HG03442 (cell line): ENCODE measurements around the gene MGME1.

Experiments used
- ATAC-seq: cut with Tn5 transposase; IDR thresholded peaks from one replicate; pipeline ENCODE4 v1.9.1; 2021; ENCODE audit warnings: mild to moderate bottlenecking, moderate library complexity; ENCODE audit not compliant: unreplicated experiment

Gene MGME1

DNA sequence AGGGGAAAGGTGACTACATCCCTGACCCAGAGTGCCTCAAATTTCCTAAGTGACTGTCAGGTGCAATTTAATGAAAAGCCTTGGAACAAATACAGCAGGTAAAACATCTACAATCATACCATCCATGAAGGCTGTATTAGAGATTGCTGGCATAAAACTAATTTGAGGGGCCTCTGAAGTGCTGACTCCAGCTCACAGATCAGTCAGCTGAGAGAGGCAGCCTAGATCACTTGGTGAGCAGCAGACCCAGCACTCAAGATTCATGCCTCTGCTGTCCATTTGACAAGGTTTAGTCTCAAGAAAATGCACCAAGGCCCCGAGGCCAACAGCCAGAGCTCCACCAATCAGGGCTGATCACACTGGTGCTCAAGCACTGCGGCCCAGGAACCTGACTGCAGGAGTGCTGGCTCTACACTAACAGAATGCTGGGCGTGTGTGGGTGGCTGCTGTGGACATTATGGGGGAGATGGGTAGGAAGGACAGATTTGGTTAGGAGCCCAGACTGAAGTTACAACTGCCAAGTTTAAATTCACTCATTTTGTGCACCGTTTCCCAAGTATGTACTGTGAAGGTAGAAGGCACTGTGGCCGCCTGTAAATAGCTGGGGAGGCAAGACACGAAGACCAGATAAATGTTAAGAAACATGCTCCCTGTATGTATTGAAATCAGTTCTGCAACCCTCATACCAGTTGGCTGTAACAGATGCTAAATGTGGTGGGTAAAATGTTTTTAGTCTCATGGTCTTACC lies 28.4 kb upstream of the MGME1 start:
- ATAC-seq: no peak

DNA sequence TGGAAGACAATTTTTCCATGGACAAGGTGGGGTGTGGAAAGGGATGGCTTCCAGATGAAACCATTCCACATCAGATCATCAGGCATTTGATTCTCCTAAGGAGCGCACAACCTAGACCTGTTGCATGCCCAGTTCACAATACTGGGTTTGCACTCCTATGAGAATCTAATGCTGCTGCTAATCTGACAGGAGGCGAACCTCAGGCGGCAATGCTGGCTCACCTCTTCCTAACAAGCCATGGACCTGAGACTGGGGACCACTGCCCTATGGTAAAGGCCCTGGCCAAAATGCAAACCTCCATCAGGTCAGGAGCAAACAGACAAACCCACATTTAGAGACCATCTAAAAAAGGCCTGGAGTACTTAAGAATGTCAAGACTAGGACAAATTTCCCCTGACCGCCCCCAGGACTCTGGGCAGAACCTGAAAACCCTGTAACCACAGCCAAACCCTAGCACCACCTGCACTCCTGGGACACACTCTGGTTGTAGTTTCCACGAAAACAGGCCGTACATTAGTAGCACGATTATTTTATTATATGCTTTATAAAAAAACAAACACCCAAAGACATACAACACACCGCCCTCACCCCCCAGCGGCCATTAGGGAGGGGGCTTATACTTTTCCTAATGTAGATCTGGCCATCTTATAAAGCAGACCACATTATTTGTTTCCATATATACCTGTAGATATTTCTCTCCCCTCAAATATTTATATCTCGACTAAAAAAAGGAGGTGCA lies 27.6 kb upstream of the MGME1 start:
- ATAC-seq: no peak

DNA sequence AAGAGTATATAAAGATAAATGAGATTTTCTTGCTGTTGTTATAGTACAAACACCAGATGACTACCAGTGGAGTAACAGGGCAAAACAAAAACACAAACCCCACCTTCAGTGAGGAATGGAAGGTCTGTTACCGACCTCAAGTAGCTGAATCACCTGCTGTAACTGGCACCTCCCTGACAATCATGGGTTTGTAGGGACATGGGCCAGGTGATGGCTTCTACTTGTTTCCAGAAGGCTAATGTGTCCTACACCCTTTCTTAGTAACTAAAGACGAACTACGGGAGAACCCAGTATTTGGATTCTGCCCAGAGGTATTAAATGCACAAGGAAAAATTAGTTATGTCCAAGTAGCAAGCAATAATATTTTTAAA lies 27.0 kb upstream of the MGME1 start:
- no peak for ATAC-seq

DNA sequence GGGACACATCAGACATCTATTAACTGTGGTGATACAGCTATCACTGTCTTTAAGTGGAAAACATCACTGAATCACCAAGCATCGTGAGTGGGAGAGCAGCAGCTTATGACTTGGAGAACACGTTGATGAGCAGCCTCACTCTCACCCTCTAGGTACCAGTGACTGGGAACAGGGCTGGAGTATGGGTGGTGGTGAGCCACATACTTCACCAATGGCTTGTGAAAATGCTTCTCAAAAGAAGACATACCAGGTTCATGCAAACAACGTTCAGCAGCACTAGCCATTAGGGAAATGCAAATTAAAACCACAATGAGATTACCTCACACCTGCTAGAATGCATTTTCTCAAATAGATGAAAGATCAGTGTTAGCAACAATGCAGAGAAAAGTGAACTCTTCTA lies 25.5 kb upstream of the MGME1 start:
- ATAC-seq: peak; percentile 68

GRCh38 chr20:17944854-17945474 lies 23.9 kb upstream of the MGME1 start:
- no peak for ATAC-seq

DNA sequence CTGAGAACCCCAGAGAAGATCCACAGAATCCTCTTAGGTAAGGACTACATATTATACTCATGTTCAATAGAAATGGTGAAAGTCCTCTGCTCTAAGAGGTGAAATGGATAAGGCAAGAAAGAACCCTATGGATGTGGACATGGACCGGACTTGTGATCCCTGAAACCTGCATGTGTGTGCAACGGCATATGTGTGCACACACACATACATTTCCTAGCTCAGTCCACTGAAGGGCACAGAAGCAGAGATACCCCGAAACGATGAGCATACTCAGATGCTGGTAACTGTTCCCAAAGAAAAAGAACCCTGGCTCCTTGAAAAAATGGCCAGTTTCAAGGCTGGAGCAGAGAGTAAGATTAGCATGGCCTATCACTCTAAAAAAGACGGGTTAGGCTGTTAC lies 22.8 kb upstream of the MGME1 start:
- ATAC-seq: no peak

GRCh38 chr20:17946572-17947473 lies 22.0 kb upstream of the MGME1 start:
- ATAC-seq: no peak

DNA sequence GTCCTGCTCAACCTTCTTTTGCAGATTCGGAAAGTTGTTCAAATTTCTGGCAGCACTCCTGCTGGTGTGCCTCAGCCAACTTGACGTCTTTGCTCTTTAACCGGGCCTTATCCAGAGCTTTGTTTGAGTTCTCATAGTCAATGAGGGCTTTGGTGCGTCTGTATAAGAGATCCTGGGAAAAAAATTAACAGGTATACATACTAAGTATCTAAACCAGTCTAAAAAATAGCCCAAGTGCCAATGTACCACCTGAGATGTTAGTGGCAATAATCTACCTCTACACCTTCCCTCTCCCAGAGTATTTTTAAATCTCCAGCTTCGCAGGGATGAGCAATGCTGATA lies 21.4 kb upstream of the MGME1 start:
- ATAC-seq: no peak

DNA sequence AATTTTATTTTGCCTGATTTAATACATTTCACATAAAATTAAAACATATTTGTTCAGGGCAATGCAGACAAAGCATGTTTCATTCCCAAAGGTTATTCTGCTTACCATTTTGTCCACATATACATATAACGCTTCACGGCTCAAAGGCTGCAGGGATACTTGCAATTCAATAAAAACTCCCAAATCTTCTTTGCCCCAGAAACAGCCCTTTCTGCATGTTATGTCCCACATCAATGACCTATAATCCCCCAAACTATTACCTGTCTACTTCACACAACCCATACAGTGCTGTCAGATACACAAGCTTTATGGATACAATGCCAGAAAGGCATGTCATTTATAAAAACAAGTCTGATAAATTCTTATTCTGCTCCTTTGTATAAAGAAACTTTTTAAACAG lies 20.4 kb upstream of the MGME1 start:
- no peak for ATAC-seq

GRCh38 chr20:17949899-17950298 lies 18.9 kb upstream of the MGME1 start:
- no peak for ATAC-seq

GRCh38 chr20:17950670-17951069 lies 18.1 kb upstream of the MGME1 start:
- ATAC-seq: no peak

GRCh38 chr20:17951323-17951722 lies 17.5 kb upstream of the MGME1 start:
- no peak for ATAC-seq

GRCh38 chr20:17952692-17953684 lies 15.8 kb upstream of the MGME1 start:
- no peak for ATAC-seq

GRCh38 chr20:17953935-17954334 lies 14.9 kb upstream of the MGME1 start:
- ATAC-seq: no peak

DNA sequence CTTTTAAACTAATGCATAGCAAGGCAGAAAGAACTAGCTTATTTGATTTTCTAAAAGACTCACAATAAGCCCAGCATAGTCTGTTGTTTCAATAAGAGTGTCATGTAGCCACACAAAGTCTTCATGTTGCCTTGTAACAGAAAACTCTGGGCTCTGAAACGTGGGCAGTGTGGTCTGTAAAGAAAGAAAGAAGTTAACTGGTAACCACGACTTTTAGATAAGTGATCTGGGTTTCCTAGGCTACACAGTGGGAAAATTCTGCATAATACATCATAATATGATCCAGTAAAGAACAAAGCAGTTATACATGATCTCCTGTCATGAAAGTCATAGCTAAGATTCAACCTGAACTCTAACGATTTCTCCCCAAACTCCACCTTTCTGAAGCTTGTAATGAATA lies 13.5 kb upstream of the MGME1 start:
- no peak for ATAC-seq

- ATAC-seq: no peak
Measured at GRCh38 chr20:17956099-17956685, 12.6 kb upstream of the MGME1 start.

- ATAC-seq: no peak
Measured at GRCh38 chr20:17957505-17958363, 11.1 kb upstream of the MGME1 start.

GRCh38 chr20:17958373-17959256 lies 10.2 kb upstream of the MGME1 start:
- ATAC-seq: no peak
